ENCODE results near the gene WNK3.

The WNK3 gene

DNA sequence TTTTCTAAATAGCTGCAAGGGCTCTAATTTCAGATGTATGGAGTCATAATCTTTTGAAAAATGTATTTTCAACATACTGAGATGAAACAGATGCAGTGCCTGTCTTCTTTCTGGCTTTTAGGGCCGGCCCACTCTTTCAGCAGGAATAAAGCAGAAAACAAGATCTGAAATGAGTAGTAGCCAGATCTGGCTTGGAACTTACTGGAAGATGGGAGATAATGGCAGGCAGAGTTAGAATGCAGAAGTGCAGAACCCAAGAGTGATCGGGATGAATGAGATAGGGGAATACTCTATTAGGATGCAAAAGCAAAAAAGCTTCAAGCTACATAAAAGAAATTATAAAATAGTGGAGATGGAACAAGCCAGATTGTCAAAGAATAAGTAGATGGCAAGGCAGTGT is 173.4 kb downstream of the WNK3 start:
- TF ChIP-seq EZH2phosphoT487 (IDR thresholded peaks at IDR 0.05; ENCODE audit: low read length) (no peak), EZH2 (optimal IDR thresholded peaks at IDR 0.05; ENCODE audit: low read depth, low read length) (no peak)
- TF ChIP-seq, protein P1, sequence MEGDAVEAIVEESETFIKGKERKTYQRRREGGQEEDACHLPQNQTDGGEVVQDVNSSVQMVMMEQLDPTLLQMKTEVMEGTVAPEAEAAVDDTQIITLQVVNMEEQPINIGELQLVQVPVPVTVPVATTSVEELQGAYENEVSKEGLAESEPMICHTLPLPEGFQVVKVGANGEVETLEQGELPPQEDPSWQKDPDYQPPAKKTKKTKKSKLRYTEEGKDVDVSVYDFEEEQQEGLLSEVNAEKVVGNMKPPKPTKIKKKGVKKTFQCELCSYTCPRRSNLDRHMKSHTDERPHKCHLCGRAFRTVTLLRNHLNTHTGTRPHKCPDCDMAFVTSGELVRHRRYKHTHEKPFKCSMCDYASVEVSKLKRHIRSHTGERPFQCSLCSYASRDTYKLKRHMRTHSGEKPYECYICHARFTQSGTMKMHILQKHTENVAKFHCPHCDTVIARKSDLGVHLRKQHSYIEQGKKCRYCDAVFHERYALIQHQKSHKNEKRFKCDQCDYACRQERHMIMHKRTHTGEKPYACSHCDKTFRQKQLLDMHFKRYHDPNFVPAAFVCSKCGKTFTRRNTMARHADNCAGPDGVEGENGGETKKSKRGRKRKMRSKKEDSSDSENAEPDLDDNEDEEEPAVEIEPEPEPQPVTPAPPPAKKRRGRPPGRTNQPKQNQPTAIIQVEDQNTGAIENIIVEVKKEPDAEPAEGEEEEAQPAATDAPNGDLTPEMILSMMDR (IDR thresholded peaks at IDR 0.05; ENCODE audit: low read length): no peak
- peaks cover 11% of the 10 kb centered on the region; the same call in 1 of the 2 replicates for H3K4me1 ChIP-seq (ENCODE audit: low read length)
- no peaks in the 10 kb centered on the region for H3K9me2 ChIP-seq (replicated peaks; ENCODE audit: insufficient read depth, low read length)
- peaks cover 34% of the 10 kb centered on the region for H3K79me2 ChIP-seq (ENCODE audit: low read length)
- DNase-seq: no peak
- no peak overlapping the region for H3K9ac ChIP-seq (ENCODE audit: low read length)
- no peaks in the 10 kb centered on the region for H3K9me3 ChIP-seq (replicated peaks; ENCODE audit: insufficient read depth, low read length)
- H3K4me3 ChIP-seq (ENCODE audit: low read length): no peak overlapping the region
- H4K20me1 ChIP-seq (ENCODE audit: insufficient read depth, low read length): no peaks in the 10 kb centered on the region
- no peaks in the 10 kb centered on the region for H3K27me3 ChIP-seq (replicated peaks; ENCODE audit: insufficient read depth, low read length)
- H3K36me3 ChIP-seq (replicated peaks; ENCODE audit: insufficient read depth, low read length): no peaks in the 10 kb centered on the region
- H3K27ac ChIP-seq (ENCODE audit: low read length): no peak overlapping the region
- H2AFZ ChIP-seq (ENCODE audit: low read length): no peak overlapping the region
- H3F3A ChIP-seq (ENCODE audit: insufficient read depth, low read length): no peaks in the 10 kb centered on the region
- H3K4me2 ChIP-seq (ENCODE audit: low read depth, low read length): no peak overlapping the region

DNA sequence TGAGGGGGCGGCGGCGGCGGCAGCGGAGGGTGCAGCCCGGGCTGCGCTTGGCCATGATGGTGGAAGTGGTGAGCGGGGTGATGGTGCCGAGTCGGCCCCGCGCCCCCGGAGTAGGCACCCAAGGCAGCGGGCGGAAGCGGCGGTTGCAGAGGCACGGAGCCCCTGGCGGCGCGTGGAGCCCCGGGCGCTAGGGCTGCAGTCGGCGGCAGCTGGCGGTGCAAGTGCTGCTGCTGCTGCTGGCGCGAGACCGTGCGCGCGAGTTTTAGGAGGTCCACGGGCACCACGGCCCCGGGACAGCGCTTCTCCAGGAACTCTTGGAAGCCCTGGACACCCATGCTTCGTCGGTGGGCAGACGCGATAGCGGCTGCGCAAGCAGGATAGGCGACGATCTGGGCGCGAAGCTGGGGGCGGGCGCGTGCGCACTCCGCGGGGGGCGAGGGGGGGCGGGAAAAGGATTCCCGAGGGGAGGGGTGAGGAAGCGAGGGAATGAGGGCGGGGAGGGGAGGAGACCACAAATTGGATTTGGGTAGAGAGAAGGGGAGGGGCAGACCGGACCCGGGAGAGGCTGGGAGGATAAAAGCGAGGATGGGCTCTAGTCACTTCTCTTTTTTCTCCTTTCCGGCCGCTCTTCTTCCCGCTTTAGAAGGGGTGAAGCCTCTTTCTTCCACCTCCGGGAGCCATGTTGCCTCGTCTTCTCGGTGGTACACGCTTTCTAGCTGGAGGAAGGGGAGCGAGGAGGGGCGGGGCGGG is 174.8 kb downstream of the WNK3 start, which contains the start of gene FAM120C:
Gene FAM120C, minus strand, starts transcription at position 391 of the 750 bp plus-strand sequence. Its CDS starts 56 bp downstream, at position 335.
- H3K9me3 ChIP-seq (replicated peaks; ENCODE audit: insufficient read depth, low read length): no peaks in the 10 kb centered on the region
- peak; percentile 66 for DNase-seq
- peaks cover 35% of the 10 kb centered on the region for H3K79me2 ChIP-seq (ENCODE audit: low read length)
- H3K4me3 ChIP-seq (ENCODE audit: low read length): peak within 1 kb of the TSS; percentile 74
- no peaks in the 10 kb centered on the region for H3K36me3 ChIP-seq (replicated peaks; ENCODE audit: insufficient read depth, low read length)
- peak within 1 kb of the TSS; percentile 70 for H3K27ac ChIP-seq (ENCODE audit: low read length)
- H3F3A ChIP-seq (ENCODE audit: insufficient read depth, low read length): no peaks in the 10 kb centered on the region
- peak within 1 kb of the TSS; percentile 78; the same call in 1 of the 2 replicates for H2AFZ ChIP-seq (ENCODE audit: low read length)
- no peaks in the 10 kb centered on the region for H3K9me2 ChIP-seq (replicated peaks; ENCODE audit: insufficient read depth, low read length)
- H4K20me1 ChIP-seq (ENCODE audit: insufficient read depth, low read length): no peaks in the 10 kb centered on the region
- H3K4me2 ChIP-seq (ENCODE audit: low read depth, low read length): peak within 1 kb of the TSS; percentile 85
- no peaks in the 10 kb centered on the region for H3K27me3 ChIP-seq (replicated peaks; ENCODE audit: insufficient read depth, low read length)
- TF ChIP-seq, protein P1 (IDR thresholded peaks at IDR 0.05; ENCODE audit: low read length): no peak
- TF ChIP-seq EZH2 (optimal IDR thresholded peaks at IDR 0.05; ENCODE audit: low read depth, low read length) (no peak), EZH2phosphoT487 (IDR thresholded peaks at IDR 0.05; ENCODE audit: low read length) (no peak)
- H3K4me1 ChIP-seq (ENCODE audit: low read length): peaks cover 11% of the 10 kb centered on the region; the same call in 1 of the 2 replicates
- peak within 1 kb of the TSS; percentile 94 for H3K9ac ChIP-seq (ENCODE audit: low read length)

DNA sequence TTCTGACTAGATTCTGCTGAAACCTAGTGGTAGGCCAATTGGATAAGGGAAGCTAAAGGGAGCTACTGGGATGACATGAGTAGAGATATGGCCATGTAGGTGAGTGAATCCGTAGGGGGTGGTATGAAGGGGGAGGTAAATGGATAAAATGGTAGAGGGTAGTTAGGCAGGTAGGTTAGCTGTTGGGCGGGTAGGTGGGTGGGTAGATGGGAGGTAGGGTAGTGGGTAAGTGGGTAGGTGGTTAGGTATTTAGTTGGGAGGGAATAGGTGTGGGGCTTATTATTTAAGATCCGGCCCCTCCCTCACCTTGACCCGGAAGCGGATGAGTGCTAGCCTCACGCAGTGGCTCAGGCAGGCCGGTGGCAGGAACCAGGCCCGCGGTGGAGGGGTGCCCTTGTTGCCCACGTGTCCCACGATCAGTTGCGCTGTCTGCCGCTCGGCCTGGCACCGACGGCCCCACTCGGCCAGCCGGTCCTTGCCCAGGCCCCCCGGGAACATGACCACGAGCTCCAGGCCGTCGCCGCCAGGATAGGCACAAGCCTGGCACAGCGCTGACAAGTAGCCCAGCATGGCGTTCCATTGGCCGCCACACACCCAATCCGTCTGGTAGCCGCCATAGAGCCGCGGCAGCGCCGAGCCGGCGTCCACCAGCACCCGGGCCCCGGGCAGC is 175.5 kb downstream of the WNK3 start:
- peak overlapping the region; percentile 48 for H3K4me2 ChIP-seq (ENCODE audit: low read depth, low read length)
- H3K36me3 ChIP-seq (replicated peaks; ENCODE audit: insufficient read depth, low read length): no peaks in the 10 kb centered on the region
- no peaks in the 10 kb centered on the region for H3F3A ChIP-seq (ENCODE audit: insufficient read depth, low read length)
- peaks cover 11% of the 10 kb centered on the region; the same call in 1 of the 2 replicates for H3K4me1 ChIP-seq (ENCODE audit: low read length)
- DNase-seq: peak; percentile 56
- no peak overlapping the region for H2AFZ ChIP-seq (ENCODE audit: low read length)
- no peaks in the 10 kb centered on the region for H3K9me2 ChIP-seq (replicated peaks; ENCODE audit: insufficient read depth, low read length)
- H3K27ac ChIP-seq (ENCODE audit: low read length): peak overlapping the region; percentile 70
- H3K4me3 ChIP-seq (ENCODE audit: low read length): peak overlapping the region; percentile 74
- H3K27me3 ChIP-seq (replicated peaks; ENCODE audit: insufficient read depth, low read length): no peaks in the 10 kb centered on the region
- TF ChIP-seq EZH2phosphoT487 (IDR thresholded peaks at IDR 0.05; ENCODE audit: low read length) (no peak), EZH2 (optimal IDR thresholded peaks at IDR 0.05; ENCODE audit: low read depth, low read length) (no peak)
- TF ChIP-seq, protein P1 (IDR thresholded peaks at IDR 0.05; ENCODE audit: low read length): no peak
- no peaks in the 10 kb centered on the region for H3K9me3 ChIP-seq (replicated peaks; ENCODE audit: insufficient read depth, low read length)
- H3K9ac ChIP-seq (ENCODE audit: low read length): peak overlapping the region; percentile 94
- no peaks in the 10 kb centered on the region for H4K20me1 ChIP-seq (ENCODE audit: insufficient read depth, low read length)
- peaks cover 41% of the 10 kb centered on the region for H3K79me2 ChIP-seq (ENCODE audit: low read length)

All from MM.1S (cell line).